NCI-H82 treated with DMSO at 0.1 percent for 48 hours (cell line): Measurements from ENCODE around the gene NBAS.
A peak's percentile ranks its signal among the peaks of the same experiment; 100 is the strongest.
"Not testable (repeated sequence)": the region's sequence is repeated elsewhere in the genome, so short reads cannot be mapped to it uniquely, and the experiment has no call there.

Experiments used
- DNase-seq: peaks from one replicate; lab custom pipeline; 2025; ENCODE audit not compliant: unreplicated experiment; lab: John Stamatoyannopoulos, UW

Gene NBAS

DNA sequence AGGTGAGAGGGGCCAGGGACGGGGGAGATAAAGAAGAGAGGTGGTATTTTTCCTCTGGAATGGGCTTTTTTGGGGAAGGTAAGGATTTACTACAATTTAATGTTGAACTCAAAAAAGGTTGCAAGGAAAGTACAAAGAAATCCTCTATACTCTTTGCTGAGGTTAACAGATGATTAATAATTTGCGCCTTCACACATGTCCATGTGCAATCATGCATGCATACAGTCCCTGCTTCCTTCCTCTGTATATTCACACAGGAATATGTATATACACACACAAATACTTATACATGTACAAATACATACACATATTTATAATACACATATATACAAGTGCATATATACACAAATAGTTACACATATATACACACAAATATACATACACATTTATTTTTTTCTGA is 193.4 kb downstream of the NBAS start:
- no peak for DNase-seq

GRCh38 chr2:15367205-15367604 is 193.9 kb downstream of the NBAS start:
- DNase-seq = no peak

DNA sequence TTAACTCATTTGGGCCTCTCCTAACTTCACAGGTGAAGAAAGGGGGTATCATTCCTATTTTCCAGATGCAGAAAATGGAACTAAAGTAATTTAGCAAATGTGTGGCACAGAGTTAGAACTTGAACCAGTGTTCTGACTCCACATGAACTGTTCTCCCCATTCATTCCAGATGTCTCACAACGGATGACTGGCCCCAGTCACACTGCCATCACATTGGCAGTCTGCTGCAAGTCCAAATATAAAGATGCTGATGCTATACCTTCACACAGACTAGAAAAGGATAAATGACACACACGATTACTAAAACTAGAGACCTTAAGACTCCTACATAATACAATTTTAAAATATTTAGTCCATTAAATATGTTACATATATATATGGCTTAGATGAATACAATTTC is 195.7 kb downstream of the NBAS start:
- no peak for DNase-seq

- DNase-seq = no peak
Measured at GRCh38 chr2:15364561-15364960, 196.6 kb downstream of the NBAS start.

- no peak for DNase-seq
Measured at GRCh38 chr2:15363734-15364133, 197.4 kb downstream of the NBAS start.

- DNase-seq = no peak
Measured at GRCh38 chr2:15363142-15363541, 198.0 kb downstream of the NBAS start.

DNA sequence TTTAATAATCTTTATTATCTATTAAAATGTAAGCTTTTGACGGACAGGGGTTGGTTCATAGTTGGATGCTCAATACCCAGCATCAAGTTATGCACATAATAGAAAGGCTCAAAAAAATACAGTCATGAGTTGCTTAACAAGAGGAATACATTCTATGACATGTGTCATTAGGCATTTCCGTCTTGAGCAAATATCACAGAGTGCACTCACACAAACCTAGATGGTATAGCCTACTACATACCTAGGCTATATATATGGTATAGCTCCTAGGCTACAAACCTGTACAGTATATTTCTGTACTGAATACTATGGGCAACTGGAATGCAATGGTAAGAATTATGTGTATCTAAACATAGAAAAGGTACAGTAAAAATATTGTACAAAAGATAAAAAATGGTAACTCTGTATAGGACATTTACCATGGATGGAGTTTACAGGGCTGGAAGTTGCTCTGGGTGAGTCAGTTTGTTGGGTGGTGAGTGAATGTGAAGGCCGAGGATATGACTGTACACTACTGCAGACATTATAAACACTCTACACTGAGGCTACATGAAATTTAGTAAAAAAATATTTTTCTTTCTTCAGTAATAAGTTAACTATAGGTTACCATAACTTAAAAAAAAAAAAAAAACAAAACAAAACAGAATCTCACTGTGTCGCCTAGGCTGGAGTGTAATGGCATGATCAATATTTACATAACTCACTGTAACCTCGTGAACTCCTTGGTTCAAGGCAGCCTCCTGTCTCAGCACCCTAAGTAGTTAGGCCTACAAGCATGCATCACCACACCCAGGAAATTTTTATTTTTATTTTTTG is 201.2 kb downstream of the NBAS start:
- no peak for DNase-seq

DNA sequence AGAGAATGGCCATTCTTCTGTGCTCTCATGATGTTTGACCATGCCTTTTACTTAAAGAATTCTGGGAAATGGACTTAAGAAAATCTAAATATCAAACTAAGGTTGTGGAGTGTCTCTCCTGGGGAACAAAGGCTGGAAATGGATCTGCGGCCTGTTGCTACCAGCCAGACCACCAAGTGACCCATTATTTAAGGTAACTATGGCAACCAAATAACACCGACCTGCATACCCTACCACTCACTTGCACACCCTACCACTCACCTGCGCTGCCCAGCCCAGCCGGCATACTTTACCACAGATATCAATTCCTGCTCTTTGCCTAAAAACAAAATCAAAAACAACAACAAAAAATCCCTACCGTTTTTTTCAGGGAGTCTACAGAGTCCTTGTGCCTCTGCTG is 203.2 kb downstream of the NBAS start:
- DNase-seq = no peak

DNA sequence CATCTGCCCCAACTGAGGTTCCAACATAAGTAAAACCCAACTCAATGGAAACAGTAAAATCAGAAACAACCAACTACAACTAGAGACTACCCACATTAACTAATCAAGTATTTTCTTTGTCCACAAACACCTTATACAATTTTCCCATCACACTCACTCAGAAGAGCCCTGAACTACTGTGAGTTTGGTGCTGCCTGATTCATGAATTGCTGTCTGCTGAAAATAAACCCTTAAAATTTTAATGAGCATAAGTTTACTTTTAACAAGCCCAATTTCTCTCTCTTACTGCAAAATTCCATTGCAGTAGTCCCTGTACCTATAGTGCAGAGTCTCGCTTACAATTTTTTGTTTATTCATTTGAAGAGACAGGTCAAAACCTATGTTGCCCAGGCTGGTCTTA is 203.9 kb downstream of the NBAS start:
- DNase-seq = no peak

- DNase-seq = no peak
Measured at GRCh38 chr2:15355386-15355785, 205.7 kb downstream of the NBAS start.

GRCh38 chr2:15354596-15355366 is 206.4 kb downstream of the NBAS start:
- no peak for DNase-seq

- no peak for DNase-seq
Measured at GRCh38 chr2:15352363-15352762, 208.8 kb downstream of the NBAS start.

DNA sequence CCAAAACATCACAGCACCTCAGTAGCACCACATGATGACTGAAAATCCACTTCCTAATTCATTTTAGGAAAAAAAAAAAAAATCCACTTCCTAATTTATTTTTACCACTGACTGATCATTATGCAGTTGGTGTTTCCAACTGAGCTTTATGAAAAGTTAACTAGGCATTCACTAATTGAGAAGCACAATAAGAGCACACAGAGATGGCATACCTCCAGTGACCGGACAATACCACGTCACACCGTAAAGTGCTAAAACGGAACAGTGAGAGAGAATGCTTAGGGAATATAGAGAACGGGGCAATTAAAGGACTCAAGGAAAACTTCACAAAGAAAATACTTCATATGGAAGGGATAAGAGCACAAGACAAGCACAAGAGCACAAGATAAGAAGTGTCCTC is 212.5 kb downstream of the NBAS start:
- no peak for DNase-seq

DNA sequence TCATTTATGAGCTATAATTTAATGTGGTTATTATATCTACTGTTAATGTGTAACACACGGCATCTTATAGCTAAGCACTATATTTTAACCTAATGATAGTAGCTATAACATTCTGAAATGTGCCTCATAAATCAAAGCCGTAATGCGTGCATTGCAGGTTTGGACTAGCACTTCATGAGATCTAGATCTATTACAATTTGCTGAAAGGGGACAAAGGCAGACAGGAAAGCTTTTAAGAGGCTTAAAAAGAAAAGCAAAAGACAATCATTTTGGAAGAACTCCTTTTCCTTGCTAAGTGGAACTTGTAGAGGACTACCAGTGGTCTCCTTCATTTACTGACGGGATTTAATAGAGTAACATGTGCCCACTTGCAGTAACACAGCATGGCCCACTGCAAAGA is 213.1 kb downstream of the NBAS start:
- peak; percentile 10 for DNase-seq

- no peak for DNase-seq
Measured at GRCh38 chr2:15346624-15347023, 214.5 kb downstream of the NBAS start.

- no peak for DNase-seq
Measured at GRCh38 chr2:15337996-15338666, 223.0 kb downstream of the NBAS start.

DNA sequence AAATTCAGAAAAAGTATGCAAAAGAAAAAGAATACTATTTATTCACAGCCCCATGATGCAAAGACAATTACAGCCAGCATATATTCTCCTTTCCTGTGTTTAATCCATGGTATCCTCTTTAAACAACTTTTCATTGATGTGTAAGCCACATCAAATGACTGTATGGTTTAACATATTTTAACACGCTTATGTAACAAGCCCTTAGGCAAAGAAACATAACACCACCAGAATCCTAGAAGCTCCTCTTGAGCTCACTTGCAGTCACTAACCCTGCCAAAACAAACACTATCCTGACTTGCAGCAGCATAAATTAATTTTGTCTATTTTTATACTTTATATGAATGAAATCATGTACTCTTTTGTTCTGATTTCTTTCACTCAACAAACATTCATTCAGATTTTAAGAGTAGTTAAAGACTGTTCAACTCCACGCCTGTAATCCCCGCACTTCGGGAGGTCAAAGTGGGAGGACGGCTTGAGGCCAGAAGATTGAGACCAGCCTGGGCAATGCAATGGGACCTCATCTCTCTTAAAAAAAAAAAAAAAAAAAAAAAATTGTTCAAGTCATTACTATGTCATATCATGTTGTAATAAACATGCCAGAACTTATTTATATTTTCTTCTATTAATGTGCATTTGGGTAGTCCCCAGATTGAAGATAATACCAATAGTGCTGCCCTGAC is 226.3 kb downstream of the NBAS start:
- DNase-seq = no peak

GRCh38 chr2:15331787-15332186 is 229.3 kb downstream of the NBAS start:
- DNase-seq = peak; percentile 75

DNA sequence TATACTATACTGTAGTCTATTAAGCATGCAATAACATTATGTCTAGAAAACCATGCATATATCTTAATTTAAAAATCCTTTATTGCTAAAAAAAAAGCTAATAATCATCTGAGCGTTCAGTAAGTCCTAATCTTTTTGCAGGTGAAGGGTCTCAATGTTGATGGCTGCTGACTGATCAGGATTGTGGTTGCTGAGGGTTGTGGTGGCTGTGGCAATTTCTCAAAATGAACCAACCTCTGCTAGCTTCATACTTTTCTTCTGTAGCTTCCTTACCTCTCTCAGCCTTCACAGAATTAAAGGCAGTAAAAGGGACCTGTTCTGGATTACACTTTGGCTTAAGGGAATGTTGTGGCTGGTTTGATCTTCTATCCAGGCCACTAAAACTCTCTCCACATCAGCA is 235.8 kb downstream of the NBAS start:
- no peak for DNase-seq

GRCh38 chr2:15323227-15323626 is 237.9 kb downstream of the NBAS start:
- DNase-seq = no peak

DNA sequence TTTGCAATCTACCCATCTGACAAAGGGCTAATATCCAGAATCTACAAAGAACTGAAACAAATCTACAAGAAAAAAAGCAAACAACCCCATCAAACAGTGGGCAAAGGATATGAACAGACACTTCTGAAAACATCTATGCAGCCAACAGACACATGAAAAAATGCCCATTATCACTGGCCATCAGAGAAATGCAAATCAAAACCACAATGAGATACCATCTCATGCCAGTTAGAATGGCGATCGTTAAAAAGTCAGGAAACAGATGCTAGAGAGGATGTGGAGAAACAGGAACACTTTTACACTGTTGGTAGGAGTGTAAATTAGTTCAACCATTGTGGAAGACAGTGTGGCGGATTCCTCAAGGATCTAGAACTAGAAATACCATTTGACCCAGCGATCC is 239.7 kb downstream of the NBAS start:
- not testable (repeated sequence) for DNase-seq
